NCI-H2029 (cell line): ENCODE results near the gene RCAN3.
"Not testable (repeated sequence)": the region's sequence is repeated elsewhere in the genome, so short reads cannot be mapped to it uniquely, and the experiment has no call there.

Experiments
- DNase-seq: peaks from one replicate; lab custom pipeline; 2025; lab: John Stamatoyannopoulos, UW

The RCAN3 gene

GRCh38 chr1:24486331-24487065 lies 16.1 kb upstream of the RCAN3 start:
- no peak for DNase-seq

- no peak for DNase-seq
Measured at GRCh38 chr1:24487455-24487854, 15.2 kb upstream of the RCAN3 start.

- DNase-seq, result not testable (repeated sequence)
Measured at GRCh38 chr1:24488159-24488558, 14.5 kb upstream of the RCAN3 start.

GRCh38 chr1:24489674-24490073 lies 13.0 kb upstream of the RCAN3 start:
- no peak for DNase-seq

GRCh38 chr1:24490101-24490781 lies 12.4 kb upstream of the RCAN3 start:
- DNase-seq, result no peak

DNA sequence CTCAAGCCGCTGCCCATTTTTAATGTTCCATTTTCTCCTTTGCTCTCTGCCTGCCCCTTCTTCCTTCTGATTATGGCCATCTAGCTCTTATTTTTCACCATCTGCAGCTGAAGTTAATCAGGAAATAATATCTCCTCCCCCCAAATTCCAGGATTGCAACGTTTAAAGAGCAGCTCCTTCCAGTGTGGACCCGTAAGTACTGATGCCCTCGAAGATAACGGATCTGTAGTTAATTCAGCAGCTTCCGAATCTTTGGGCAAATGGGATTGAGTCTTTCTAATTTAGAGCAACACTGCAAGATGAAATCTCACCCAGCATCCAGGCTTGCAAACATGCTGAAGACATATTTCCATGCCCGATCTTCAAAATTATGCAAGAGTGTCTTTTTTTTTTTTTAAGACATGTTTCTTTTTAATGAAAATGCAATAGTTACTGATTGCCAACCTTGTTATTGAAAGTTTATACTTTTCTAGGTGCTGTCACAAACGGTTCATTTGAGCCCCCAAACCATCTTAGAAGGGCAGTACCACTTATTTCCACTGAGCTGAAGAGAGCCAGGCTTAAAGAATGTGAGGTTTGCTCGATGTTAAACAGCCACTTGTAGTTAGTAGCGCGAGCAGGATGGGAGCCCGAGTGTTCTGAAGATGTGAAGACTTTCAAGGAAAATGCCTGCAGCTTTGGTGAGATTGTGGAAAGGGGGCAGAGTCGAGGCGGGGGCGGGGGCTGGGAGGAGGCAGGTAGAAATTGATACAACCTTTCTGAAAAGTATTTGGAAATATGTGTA lies 10.9 kb upstream of the RCAN3 start:
- no peak for DNase-seq

DNA sequence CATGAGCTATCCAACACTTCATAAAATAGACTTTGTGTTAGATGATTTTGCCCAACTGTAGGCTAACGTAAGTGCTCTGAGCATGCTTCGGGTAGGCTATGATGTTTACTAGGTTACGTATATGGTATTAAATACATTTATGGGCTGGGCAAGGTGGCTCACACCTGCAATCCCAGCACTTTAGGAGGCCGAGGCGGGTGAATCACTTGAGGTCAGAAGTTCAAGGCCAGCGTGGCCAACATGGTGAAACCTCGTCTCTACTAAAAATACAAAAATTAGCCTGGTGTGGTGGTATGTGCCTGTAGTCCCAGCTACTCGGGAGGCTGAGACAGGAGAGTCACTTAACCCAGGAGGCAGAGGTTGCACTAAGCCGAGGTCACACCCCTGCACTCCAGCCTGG lies 9.7 kb upstream of the RCAN3 start:
- not testable (repeated sequence) for DNase-seq

DNA sequence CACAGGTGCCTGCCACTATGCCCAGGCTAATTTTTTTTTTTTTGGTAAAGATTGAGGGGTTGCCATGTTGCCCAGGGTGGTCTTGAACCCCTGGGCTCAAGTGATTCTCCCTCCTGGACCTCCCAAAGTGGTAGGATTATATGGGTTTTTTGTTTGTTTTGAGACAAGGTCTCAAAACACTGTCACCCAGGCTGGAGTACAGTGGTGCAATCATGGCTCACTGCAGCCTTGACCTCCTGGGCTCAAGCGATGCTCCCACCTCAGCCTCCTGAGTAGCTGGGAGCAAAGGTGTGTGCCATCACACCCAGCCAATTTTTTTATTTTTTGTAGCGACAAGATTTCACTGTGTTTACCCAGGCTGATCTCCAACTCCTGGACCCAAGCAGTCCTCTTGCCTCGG lies 8.9 kb upstream of the RCAN3 start:
- DNase-seq, result no peak

- DNase-seq, result no peak
Measured at GRCh38 chr1:24498589-24498988, 4.0 kb upstream of the RCAN3 start.

- DNase-seq, result no peak
Measured at GRCh38 chr1:24500448-24501048, 2.1 kb upstream of the RCAN3 start.

GRCh38 chr1:24501371-24502064 lies 1.1 kb upstream of the RCAN3 start:
- no peak for DNase-seq

DNA sequence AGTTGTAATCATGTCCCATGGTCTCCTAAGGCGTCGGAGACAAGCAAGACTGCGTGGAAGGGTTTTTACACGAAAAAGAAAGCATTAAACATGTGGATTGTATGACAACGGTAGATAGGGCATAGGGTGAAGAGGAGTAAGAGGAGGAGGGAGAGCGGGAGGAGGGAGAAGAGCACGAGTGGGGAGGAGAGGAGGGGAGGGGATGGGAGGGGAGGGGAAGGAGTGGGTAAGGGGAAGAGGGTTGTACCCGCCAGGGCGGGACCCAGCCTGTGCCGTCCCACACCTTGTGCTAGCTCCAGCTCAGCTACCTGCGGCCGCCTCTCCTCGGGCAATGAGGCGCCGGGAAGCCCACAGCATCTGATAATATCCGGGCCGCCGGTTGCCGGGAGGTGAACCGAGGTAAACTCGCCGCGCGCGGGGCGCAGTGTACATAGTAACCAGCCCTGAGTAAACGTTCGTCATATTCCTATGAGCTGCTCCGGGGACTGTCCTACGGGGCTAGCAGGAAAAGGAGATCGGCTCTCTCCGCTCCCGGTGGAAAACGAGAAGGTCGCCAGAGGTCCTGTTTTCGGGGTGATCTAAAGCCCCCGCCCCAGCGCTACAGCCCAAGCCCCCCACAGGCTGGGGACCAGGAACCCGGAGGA lies 449 bp upstream of the RCAN3 start:
- peak; percentile 66 for DNase-seq

DNA sequence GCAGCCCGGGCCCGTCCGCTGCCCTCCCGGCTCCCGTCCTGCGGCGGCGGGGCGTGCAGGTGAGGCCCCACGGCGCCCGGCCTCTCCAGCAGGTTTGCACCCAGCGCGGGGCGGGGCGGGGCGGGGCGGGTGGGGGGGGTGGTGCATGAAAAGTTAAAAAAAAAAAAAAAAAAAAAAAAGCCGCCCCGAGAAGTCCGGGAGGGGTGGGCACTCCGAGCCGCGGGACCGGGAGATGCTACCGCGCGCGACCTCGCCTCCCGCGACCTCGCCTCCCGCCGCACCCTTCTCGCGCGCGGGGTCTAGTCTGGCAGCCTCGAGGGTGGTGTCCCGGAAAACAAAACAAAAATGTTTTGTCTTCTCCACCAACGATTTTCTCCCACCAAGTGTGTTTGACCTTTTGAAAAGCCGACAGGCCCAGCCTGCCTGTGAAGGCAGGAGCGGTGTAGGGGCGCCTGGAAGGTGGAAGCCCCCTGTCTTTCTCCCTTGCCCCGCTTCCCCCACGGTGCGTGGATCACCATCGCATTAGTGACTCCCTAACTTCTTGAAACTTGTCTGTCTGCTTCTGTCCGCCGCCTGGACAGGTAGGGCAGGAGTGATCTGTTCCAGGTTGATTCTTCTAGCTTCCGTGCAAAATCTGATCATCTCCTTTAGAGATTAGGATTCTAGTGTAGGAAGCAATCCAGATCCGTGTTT lies 569 bp downstream of the RCAN3 start:
- DNase-seq, result no peak

- DNase-seq, result no peak
Measured at GRCh38 chr1:24503870-24504523, 1.4 kb downstream of the RCAN3 start.

DNA sequence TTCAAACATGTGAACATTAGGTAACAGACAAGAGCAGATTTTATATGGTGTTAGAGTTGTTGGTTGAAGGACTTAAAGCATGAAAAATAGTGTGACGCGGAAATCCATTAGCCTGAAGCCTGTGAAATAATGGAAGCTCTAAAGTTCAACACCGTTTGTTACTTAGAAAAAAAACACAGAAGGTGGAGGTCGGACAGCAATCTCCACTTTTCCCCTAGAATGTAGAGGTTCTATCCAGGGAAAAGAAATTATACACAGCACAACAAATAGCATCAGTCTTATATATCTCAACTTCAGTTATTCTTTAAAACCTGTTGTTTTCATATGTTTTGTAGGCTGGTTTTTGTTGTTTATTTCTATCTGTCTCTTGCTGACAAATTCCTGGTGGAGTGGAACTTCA lies 1.9 kb downstream of the RCAN3 start:
- no peak for DNase-seq

- no peak for DNase-seq
Measured at GRCh38 chr1:24505816-24506215, 3.2 kb downstream of the RCAN3 start.

DNA sequence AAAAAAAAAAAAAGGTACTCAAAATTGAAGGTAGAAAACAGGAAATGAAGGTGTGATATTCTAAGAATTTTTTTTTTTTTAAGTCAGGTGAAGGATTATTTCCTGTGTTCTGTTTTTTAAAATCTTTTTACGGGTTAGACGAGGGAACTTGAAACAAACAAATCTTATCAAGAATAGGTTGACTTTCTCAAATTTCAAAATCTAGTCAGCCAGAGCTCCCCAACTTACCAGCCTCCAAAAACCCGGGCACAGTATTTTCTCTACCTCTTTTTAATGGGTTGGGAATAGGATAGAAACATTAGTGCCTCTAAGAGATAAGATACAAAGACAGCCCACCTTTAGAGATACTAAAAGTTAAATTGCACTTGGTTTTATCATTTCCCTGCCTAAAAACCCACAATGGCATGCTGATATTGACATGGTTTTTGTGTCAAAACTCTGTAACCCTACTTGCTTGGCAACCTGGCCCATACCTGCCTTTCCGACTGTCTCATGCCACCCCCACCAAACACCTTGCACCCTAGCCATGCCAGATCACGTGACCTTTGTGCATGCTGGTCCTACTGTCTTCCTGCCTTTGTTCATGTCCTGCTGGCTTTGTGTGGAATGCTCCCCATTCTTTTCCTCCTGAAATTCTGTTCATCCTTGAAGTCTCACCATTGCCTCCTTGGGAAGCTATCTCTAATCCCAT lies 4.2 kb downstream of the RCAN3 start:
- DNase-seq, result no peak

DNA sequence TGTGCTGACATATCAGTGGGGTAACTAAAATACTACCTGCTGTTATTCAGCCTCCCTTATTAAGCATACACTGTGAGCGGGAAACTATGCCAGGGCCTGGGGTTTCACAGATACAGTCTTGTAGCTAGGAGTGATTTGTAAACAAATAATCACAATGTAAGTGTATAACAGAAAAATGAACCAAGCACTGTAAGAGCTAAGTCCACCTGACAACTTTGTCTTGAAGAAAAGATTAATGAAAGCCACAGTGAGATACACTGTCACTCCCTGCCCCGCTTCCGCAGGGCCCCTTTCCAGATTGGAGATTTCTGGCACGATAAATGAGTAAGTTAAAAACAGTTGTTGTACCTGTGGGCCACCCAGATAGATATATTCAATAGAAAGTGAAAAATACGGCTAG lies 4.8 kb downstream of the RCAN3 start:
- no peak for DNase-seq

DNA sequence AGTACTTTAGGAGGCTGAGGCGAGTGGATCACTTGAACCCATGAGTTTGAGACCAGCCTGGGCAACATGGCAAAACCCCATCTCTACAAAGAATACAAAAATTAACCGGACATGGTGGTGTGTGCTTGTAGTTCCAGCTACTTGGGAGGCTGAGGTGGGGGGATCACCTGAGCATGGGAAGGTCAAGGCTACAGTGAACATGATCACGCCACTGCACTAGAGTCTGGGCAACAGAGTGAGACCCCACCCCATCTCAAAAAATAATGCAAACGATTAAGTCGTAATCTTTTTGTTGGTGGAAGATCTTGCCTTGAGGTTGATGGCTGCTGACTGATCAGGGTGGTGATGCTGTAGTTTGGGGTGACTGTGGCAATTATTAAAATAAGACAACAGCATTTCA lies 6.3 kb downstream of the RCAN3 start:
- no peak for DNase-seq

DNA sequence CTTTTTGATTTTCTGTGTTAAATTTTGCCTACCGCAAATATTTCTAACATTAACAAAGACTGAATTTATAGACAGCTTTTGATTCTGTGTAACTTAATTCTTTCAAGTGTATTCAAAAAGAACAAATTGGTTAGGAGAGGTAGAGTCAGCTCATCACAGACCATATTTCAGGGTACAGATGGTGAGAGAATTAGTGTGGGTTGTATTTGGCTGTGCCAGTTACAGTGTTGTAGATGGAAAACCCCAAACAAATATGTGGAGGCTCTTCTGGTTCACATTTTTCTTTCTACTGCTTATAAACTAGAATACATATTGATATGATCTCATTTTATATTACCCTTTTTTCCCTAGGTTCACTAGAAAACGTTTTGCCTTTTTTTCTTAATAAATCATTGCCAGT lies 11.1 kb downstream of the RCAN3 start:
- DNase-seq, result no peak
